ENCODE results near the gene CNTN4.
"Not testable (repeated sequence)": the region's sequence is repeated elsewhere in the genome, so short reads cannot be mapped to it uniquely, and the experiment has no call there.

Gene CNTN4

GRCh38 chr3:2934541-2934940, 835.9 kb downstream of the CNTN4 start:
- no peak for DNase-seq

GRCh38 chr3:2937055-2937454, 838.4 kb downstream of the CNTN4 start:
- DNase-seq = no peak

- DNase-seq = no peak
Measured at GRCh38 chr3:2937592-2937991, 838.9 kb downstream of the CNTN4 start.

- DNase-seq = no peak
Measured at GRCh38 chr3:2938711-2939110, 840.0 kb downstream of the CNTN4 start.

GRCh38 chr3:2940062-2940461, 841.4 kb downstream of the CNTN4 start:
- DNase-seq = no peak

GRCh38 chr3:2944628-2945027, 846.0 kb downstream of the CNTN4 start:
- DNase-seq = no peak

- DNase-seq = no peak
Measured at GRCh38 chr3:2945121-2945520, 846.5 kb downstream of the CNTN4 start.

GRCh38 chr3:2947536-2947935, 848.9 kb downstream of the CNTN4 start:
- DNase-seq = no peak

GRCh38 chr3:2948882-2949281, 850.2 kb downstream of the CNTN4 start:
- no peak for DNase-seq

- no peak for DNase-seq
Measured at GRCh38 chr3:2950159-2950558, 851.5 kb downstream of the CNTN4 start.

GRCh38 chr3:2957115-2957514, 858.4 kb downstream of the CNTN4 start:
- no peak for DNase-seq

- no peak for DNase-seq
Measured at GRCh38 chr3:2958551-2958950, 859.9 kb downstream of the CNTN4 start.

GRCh38 chr3:2961576-2961975, 862.9 kb downstream of the CNTN4 start:
- DNase-seq = no peak

GRCh38 chr3:2967871-2968270, 869.2 kb downstream of the CNTN4 start:
- DNase-seq = no peak

- DNase-seq = no peak
Measured at GRCh38 chr3:2968475-2968874, 869.8 kb downstream of the CNTN4 start.

GRCh38 chr3:2976212-2976611, 877.5 kb downstream of the CNTN4 start:
- no peak for DNase-seq

- no peak for DNase-seq
Measured at GRCh38 chr3:2976796-2977195, 878.1 kb downstream of the CNTN4 start.

GRCh38 chr3:2978977-2979732, 880.5 kb downstream of the CNTN4 start:
- no peak for DNase-seq

GRCh38 chr3:2984005-2984830, 885.6 kb downstream of the CNTN4 start:
- no peak for DNase-seq

- no peak for DNase-seq
Measured at GRCh38 chr3:2984831-2985220, 886.2 kb downstream of the CNTN4 start.

GRCh38 chr3:2985479-2985878, 886.8 kb downstream of the CNTN4 start:
- no peak for DNase-seq

- no peak for DNase-seq
Measured at GRCh38 chr3:2992534-2992933, 893.9 kb downstream of the CNTN4 start.

GRCh38 chr3:2993130-2993529, 894.5 kb downstream of the CNTN4 start:
- DNase-seq = not testable (repeated sequence)

GRCh38 chr3:2993736-2994135, 895.1 kb downstream of the CNTN4 start:
- no peak for DNase-seq

All from activated CD4-positive, alpha-beta T cell treated with anti-CD3 and anti-CD28 coated beads for 1 hour (primary cell).